PC-3 (cell line): ENCODE results near the gene FAM107B.

Experiments
- CTCF ChIP-seq: fragments of 300-600 bp; sonication (generic); conservative IDR thresholded peaks from 2 replicates; pipeline ENCODE4 v1.5.1; 2017; ENCODE audit warnings: antibody characterized with exemption, low read depth, mild to moderate bottlenecking, low read length
- EZH2 ChIP-seq: fragments of 300-600 bp; sonication (generic); IDR thresholded peaks from one replicate; pipeline ENCODE4 v1.6.1; 2017; ENCODE audit warnings: antibody characterized with exemption, mild to moderate bottlenecking, low read length; ENCODE audit not compliant: unreplicated experiment

GRCh38 chr10:14659626-14660196, 115.0 kb downstream of the FAM107B start:
- TF ChIP-seq CTCF = no peak
- no peak for TF ChIP-seq EZH2
